GM19397 (cell line): ENCODE data around the gene RAB37.

Source experiments
- ATAC-seq: cut with Tn5 transposase; IDR thresholded peaks from one replicate; pipeline ENCODE4 v1.9.1; 2021; ENCODE audit warnings: mild to moderate bottlenecking, moderate library complexity; ENCODE audit not compliant: unreplicated experiment

RAB37 gene

GRCh38 chr17:74744714-74745547 lies 7.9 kb downstream of the RAB37 start:
- no peak for ATAC-seq

- ATAC-seq = no peak
Observed at GRCh38 chr17:74745548-74746177, 8.6 kb downstream of the RAB37 start.

GRCh38 chr17:74746376-74746775 lies 9.3 kb downstream of the RAB37 start:
- no peak for ATAC-seq

GRCh38 chr17:74746922-74747321 lies 9.9 kb downstream of the RAB37 start:
- no peak for ATAC-seq

- ATAC-seq = no peak
Observed at GRCh38 chr17:74748279-74748528, 11.1 kb downstream of the RAB37 start.

- peak; percentile 88 for ATAC-seq
Observed at GRCh38 chr17:74748529-74749278, 11.6 kb downstream of the RAB37 start, which contains the start of gene NHERF1. Gene NHERF1, plus strand, starts transcription at chr17:74748628. Its CDS starts 219 bp downstream, at chr17:74748847.

GRCh38 chr17:74749279-74750038 lies 12.4 kb downstream of the RAB37 start:
- ATAC-seq = peak; percentile 2

GRCh38 chr17:74750039-74750326 lies 12.9 kb downstream of the RAB37 start:
- no peak for ATAC-seq

- no peak for ATAC-seq
Observed at GRCh38 chr17:74750327-74751069, 13.4 kb downstream of the RAB37 start.

- no peak for ATAC-seq
Observed at GRCh38 chr17:74752415-74752814, 15.4 kb downstream of the RAB37 start.

GRCh38 chr17:74752822-74753401 lies 15.9 kb downstream of the RAB37 start:
- no peak for ATAC-seq

- ATAC-seq = no peak
Observed at GRCh38 chr17:74754832-74755231, 17.8 kb downstream of the RAB37 start.

- ATAC-seq = no peak
Observed at GRCh38 chr17:74755533-74755932, 18.5 kb downstream of the RAB37 start.

GRCh38 chr17:74756891-74757290 lies 19.8 kb downstream of the RAB37 start:
- no peak for ATAC-seq

- ATAC-seq = no peak
Observed at GRCh38 chr17:74757502-74757901, 20.4 kb downstream of the RAB37 start.

GRCh38 chr17:74757931-74758847 lies 21.1 kb downstream of the RAB37 start:
- no peak for ATAC-seq

- ATAC-seq = no peak
Observed at GRCh38 chr17:74758848-74759168, 21.8 kb downstream of the RAB37 start.

GRCh38 chr17:74759243-74759801 lies 22.3 kb downstream of the RAB37 start:
- no peak for ATAC-seq

- ATAC-seq = no peak
Observed at GRCh38 chr17:74759941-74760340, 22.9 kb downstream of the RAB37 start.
